KOPT-K1 (cell line): ENCODE measurements around the gene SLC39A9.
"Not testable (repeated sequence)": the region's sequence is repeated elsewhere in the genome, so short reads cannot be mapped to it uniquely, and the experiment has no call there.

Source experiments
- H3K27ac ChIP-seq: fragments of 200-600 bp; sonication (generic); 2 replicates; pipeline ENCODE4 v1.5.1; 2016; ENCODE audit warnings: antibody characterized with exemption, mild to moderate bottlenecking, low read depth, low read length; ENCODE audit not compliant: poor library complexity, severe bottlenecking
- H3K36me3 ChIP-seq: fragments of 200-600 bp; sonication (generic); 2 replicates; pipeline ENCODE4 v1.5.1; 2017; ENCODE audit warnings: antibody characterized with exemption, mild to moderate bottlenecking, low read length, moderate library complexity; ENCODE audit not compliant: insufficient read depth
- H3K9me3 ChIP-seq: fragments of 200-600 bp; sonication (generic); 2 replicates; pipeline ENCODE4 v1.5.1; 2017; ENCODE audit warnings: antibody characterized with exemption, low read length, mild to moderate bottlenecking; ENCODE audit not compliant: insufficient read depth, poor library complexity, severe bottlenecking

Gene SLC39A9

GRCh38 chr14:69487226-69487625 is 88.7 kb downstream of the SLC39A9 start:
- no peaks in the 10 kb centered on the region for H3K36me3 ChIP-seq
- no peaks in the 10 kb centered on the region for H3K9me3 ChIP-seq

GRCh38 chr14:69487771-69488170 is 89.3 kb downstream of the SLC39A9 start:
- Histone ChIP-seq H3K9me3 (no peaks in the 10 kb centered on the region), H3K36me3 (no peaks in the 10 kb centered on the region), H3K27ac (no peak overlapping the region)

More at GRCh38 chr14:69487226-69487625, 88.7 kb downstream of the SLC39A9 start:
- H3K27ac ChIP-seq: no peak overlapping the region

GRCh38 chr14:69489495-69489894 is 91.0 kb downstream of the SLC39A9 start:
- no peaks in the 10 kb centered on the region for H3K36me3 ChIP-seq
- H3K27ac ChIP-seq: no peak overlapping the region
- H3K9me3 ChIP-seq: no peaks in the 10 kb centered on the region

- no peak overlapping the region for H3K27ac ChIP-seq
- H3K9me3 ChIP-seq: no peaks in the 10 kb centered on the region
- no peaks in the 10 kb centered on the region for H3K36me3 ChIP-seq
Observed at GRCh38 chr14:69490219-69490918, 91.9 kb downstream of the SLC39A9 start.

GRCh38 chr14:69491193-69491592 is 92.7 kb downstream of the SLC39A9 start:
- Histone ChIP-seq H3K36me3 (no peaks in the 10 kb centered on the region), H3K27ac (no peak overlapping the region), H3K9me3 (no peaks in the 10 kb centered on the region)

- Histone ChIP-seq H3K9me3 (no peaks in the 10 kb centered on the region), H3K36me3 (no peaks in the 10 kb centered on the region), H3K27ac (no peak overlapping the region)
Observed at GRCh38 chr14:69493038-69493437, 94.5 kb downstream of the SLC39A9 start.

- H3K9me3 ChIP-seq: no peaks in the 10 kb centered on the region
- no peaks in the 10 kb centered on the region for H3K36me3 ChIP-seq
- no peak overlapping the region for H3K27ac ChIP-seq
Observed at GRCh38 chr14:69493791-69494190, 95.3 kb downstream of the SLC39A9 start.

- no peak overlapping the region for H3K27ac ChIP-seq
- H3K36me3 ChIP-seq: no peaks in the 10 kb centered on the region
- no peaks in the 10 kb centered on the region for H3K9me3 ChIP-seq
Observed at GRCh38 chr14:69495341-69495921, 96.9 kb downstream of the SLC39A9 start.

- H3K27ac ChIP-seq, H3K9me3 ChIP-seq, H3K36me3 ChIP-seq: not testable (repeated sequence)
Observed at GRCh38 chr14:69497866-69498265, 99.4 kb downstream of the SLC39A9 start.

- H3K9me3 ChIP-seq, H3K36me3 ChIP-seq, H3K27ac ChIP-seq: not testable (repeated sequence)
Observed at GRCh38 chr14:69498286-69498685, 99.8 kb downstream of the SLC39A9 start.

- H3K36me3 ChIP-seq: no peaks in the 10 kb centered on the region
- H3K9me3 ChIP-seq: no peaks in the 10 kb centered on the region
- no peak overlapping the region for H3K27ac ChIP-seq
Observed at GRCh38 chr14:69499436-69499835, 100.9 kb downstream of the SLC39A9 start.

- no peaks in the 10 kb centered on the region for H3K36me3 ChIP-seq
- H3K9me3 ChIP-seq: no peaks in the 10 kb centered on the region
- H3K27ac ChIP-seq: no peak overlapping the region
Observed at GRCh38 chr14:69500096-69500495, 101.6 kb downstream of the SLC39A9 start.

- no peaks in the 10 kb centered on the region for H3K9me3 ChIP-seq
- no peaks in the 10 kb centered on the region for H3K36me3 ChIP-seq
- H3K27ac ChIP-seq: no peak overlapping the region
Observed at GRCh38 chr14:69500736-69501135, 102.2 kb downstream of the SLC39A9 start.

GRCh38 chr14:69501423-69501838 is 102.9 kb downstream of the SLC39A9 start:
- Histone ChIP-seq H3K9me3 (no peaks in the 10 kb centered on the region), H3K27ac (no peak overlapping the region), H3K36me3 (no peaks in the 10 kb centered on the region)

GRCh38 chr14:69504775-69505174 is 106.3 kb downstream of the SLC39A9 start:
- H3K36me3 ChIP-seq: no peaks in the 10 kb centered on the region

More at GRCh38 chr14:69504775-69505174, 106.3 kb downstream of the SLC39A9 start:
- Histone ChIP-seq H3K27ac (no peak overlapping the region), H3K9me3 (no peaks in the 10 kb centered on the region)
